Stimulated activated CD4-positive, alpha-beta T cell treated with anti-CD3 and anti-CD28 coated beads, Interleukin-12 subunit alpha, Interleukin-12 subunit beta, amount 100 ng/mL, for 24 hours (primary cell): ENCODE data around the gene BRCC3.

Experiments used
- DNase-seq, 2 experiments: peaks; one replicate each; pipeline ENCODE4 v3.0.0-alpha.2; 2020; ENCODE audit warnings: low read depth in 2 of 2

The BRCC3 gene

GRCh38 chrX:155056877-155057792 is 14.2 kb upstream of the BRCC3 start:
- peak; percentile 2 to 9 for DNase-seq

GRCh38 chrX:155061760-155062159 is 9.5 kb upstream of the BRCC3 start:
- no peak for DNase-seq

GRCh38 chrX:155065035-155065734 is 6.1 kb upstream of the BRCC3 start:
- no peak for DNase-seq

- no peak for DNase-seq
Measured at GRCh38 chrX:155068165-155068564, 3.1 kb upstream of the BRCC3 start.

GRCh38 chrX:155069414-155069813 is 1.9 kb upstream of the BRCC3 start:
- DNase-seq = no peak

- no peak for DNase-seq
Measured at GRCh38 chrX:155070038-155070437, 1.3 kb upstream of the BRCC3 start.

- DNase-seq = peak in 1 of 2 experiments; percentile 16
Measured at GRCh38 chrX:155070663-155070974, 689 bp upstream of the BRCC3 start.

GRCh38 chrX:155071694-155072280 is 479 bp downstream of the BRCC3 start:
- DNase-seq = no peak

GRCh38 chrX:155086202-155086840 is 15.0 kb downstream of the BRCC3 start:
- DNase-seq = peak in 1 of 2 experiments; percentile 16

GRCh38 chrX:155086961-155087735 is 15.8 kb downstream of the BRCC3 start:
- no peak for DNase-seq

GRCh38 chrX:155094468-155095061 is 23.3 kb downstream of the BRCC3 start:
- DNase-seq = no peak

- no peak for DNase-seq
Measured at GRCh38 chrX:155105919-155106318, 34.6 kb downstream of the BRCC3 start.

GRCh38 chrX:155108427-155108826 is 37.1 kb downstream of the BRCC3 start:
- DNase-seq = no peak

GRCh38 chrX:155112171-155112570 is 40.9 kb downstream of the BRCC3 start:
- DNase-seq = no peak

GRCh38 chrX:155113097-155113496 is 41.8 kb downstream of the BRCC3 start:
- no peak for DNase-seq

GRCh38 chrX:155115174-155115819 is 44.0 kb downstream of the BRCC3 start:
- DNase-seq = no peak

- DNase-seq = no peak
Measured at GRCh38 chrX:155127465-155127864, 56.2 kb downstream of the BRCC3 start.

- DNase-seq = no peak
Measured at GRCh38 chrX:155127940-155128339, 56.6 kb downstream of the BRCC3 start.

- no peak for DNase-seq
Measured at GRCh38 chrX:155132110-155132509, 60.8 kb downstream of the BRCC3 start.

- no peak for DNase-seq
Measured at GRCh38 chrX:155134255-155134654, 62.9 kb downstream of the BRCC3 start.
